ENCODE results near the gene ID4. TPM values are rescaled to one million over a fixed set of nuclear protein-coding genes. Genes with fewer than 3 reads are reported as not detected.

The ID4 gene
- total and polyA plus RNA-seq, 2 of the 8 experiments (the other 6 are each of a cell fraction or from before 2014, with no cell fraction given): 2.0 to 8.3 TPM

DNA sequence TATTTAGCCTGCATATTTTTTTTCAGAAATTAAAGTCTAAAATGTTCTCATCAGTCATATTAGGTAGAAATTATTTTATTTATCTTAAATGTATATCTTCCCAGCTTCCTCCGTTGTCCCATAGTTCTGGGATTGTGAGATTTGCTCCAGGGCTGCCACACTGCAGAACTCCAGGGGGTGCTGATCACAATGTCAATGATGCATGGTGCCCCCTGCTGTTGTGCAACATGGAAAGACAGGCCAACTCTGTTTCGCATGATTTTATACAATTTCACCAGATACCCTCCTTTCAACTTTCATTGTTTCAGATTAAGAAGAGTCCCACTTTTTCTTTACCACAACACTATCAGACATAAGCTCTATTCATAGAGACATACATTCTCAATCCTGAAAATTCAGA is 35.9 kb downstream of the ID4 start:
- Histone ChIP-seq H3K79me2 (ENCODE audit: control insufficient read depth in 1 of 2, insufficient read depth in 2 of 2, low read length in 2 of 2) (no peaks in the 10 kb centered on the region), H3K4me3 (ENCODE audit: extremely low read depth in 1 of 4, insufficient read depth in 2 of 4, low read depth in 3 of 4, low read length in 4 of 4) (no peak overlapping the region), H3K9me3 (ENCODE audit: insufficient read depth in 2 of 2, low read depth in 1 of 2, low read length in 1 of 2) (no peaks in the 10 kb centered on the region), H3K4me2 (ENCODE audit: insufficient read depth in 1 of 2, low read depth in 2 of 2, low read length in 2 of 2) (no peak overlapping the region), H2AK5ac (ENCODE audit: low read depth, low read length) (no peak overlapping the region), H2BK5ac (ENCODE audit: low read depth, low read length) (no peak overlapping the region), H3K14ac (ENCODE audit: insufficient read length) (no peak overlapping the region), H2BK15ac (ENCODE audit: low read length) (no peak overlapping the region), H4K5ac (ENCODE audit: insufficient read length, low read depth, low read length) (no peak overlapping the region), H4K20me1 (replicated peaks in 1 of 2; ENCODE audit: control insufficient read depth in 1 of 2, insufficient read depth in 2 of 2, low read length in 2 of 2) (no peaks in the 10 kb centered on the region), H3K36me3 (ENCODE audit: control insufficient read depth in 2 of 4, insufficient read depth in 4 of 4, low read length in 3 of 4) (no peaks in the 10 kb centered on the region), H4K91ac (replicated peaks; ENCODE audit: insufficient read length, low read length) (no peak overlapping the region), H4K8ac (ENCODE audit: extremely low read depth, insufficient read depth, low read length) (no peak overlapping the region), H3K27me3 (replicated peaks in 1 of 4; ENCODE audit: control insufficient read depth in 3 of 4, extremely low read depth in 1 of 4, insufficient read depth in 3 of 4, low read length in 3 of 4) (no peaks in the 10 kb centered on the region), H2BK12ac (ENCODE audit: low read depth, low read length) (no peak overlapping the region), H3K27ac (ENCODE audit: low read depth, low read length) (no peak overlapping the region), H3K9ac (replicated peaks in 1 of 4; ENCODE audit: extremely low read depth in 1 of 4, low read depth in 3 of 4, low read length in 3 of 4) (no peak overlapping the region), H2BK20ac (ENCODE audit: low read length) (no peak overlapping the region), H2BK120ac (replicated peaks; ENCODE audit: low read depth, low read length) (no peak overlapping the region), H3K23ac (ENCODE audit: insufficient read length) (no peak overlapping the region), H3K23me2 (ENCODE audit: low read depth, low read length) (peaks cover under 1% of the 10 kb centered on the region; the same call in 1 of the 2 replicates), H3K79me1 (ENCODE audit: low read depth, low read length) (no peaks in the 10 kb centered on the region), H3K56ac (replicated peaks; ENCODE audit: insufficient read length, low read depth, low read length) (no peak overlapping the region), H3K18ac (ENCODE audit: extremely low read depth, low read length) (no peak overlapping the region), H3K4ac (replicated peaks; ENCODE audit: insufficient read length, low read depth, low read length) (no peak overlapping the region), H3K4me1 (replicated peaks in 1 of 4; ENCODE audit: control insufficient read depth in 3 of 4, insufficient read depth in 4 of 4, low read length in 3 of 4) (no peaks in the 10 kb centered on the region), H2AFZ (ENCODE audit: low read length) (no peak overlapping the region)
- POLR2A ChIA-PET (ENCODE audit: partially characterized antibody): interaction anchor here (1.5 kb wide), 1 partner anchor 36 kb away, joined by 8 read pairs; the partner anchor contains the start of gene ID4
- 73% methylated on average over 2 of the region's 2 CpGs; no CpG with 5 or more reads in 1 of the 2 experiments for WGBS, 2 experiments (ENCODE audit: extremely low coverage in 1 of 2, insufficient coverage in 1 of 2, insufficient read length in 1 of 2, insufficient replicate concordance in 2 of 2, low coverage in 1 of 2, low lambda C conversion rate in 2 of 2, missing lambda C conversion rate in 1 of 2)
- DNase-seq (ENCODE audit: low read depth in 1 of 2, low spot score in 2 of 2): no peak
- TF ChIP-seq RAD21 (IDR thresholded peaks at IDR 0.05 in 1 of 2, conservative IDR thresholded peaks at IDR 0.05 in 1 of 2; ENCODE audit: low read depth in 2 of 2, low read length in 2 of 2): peak; percentile 27 to 47; a peak in 3 of 4 replicates
- TF ChIP-seq, protein P1, sequence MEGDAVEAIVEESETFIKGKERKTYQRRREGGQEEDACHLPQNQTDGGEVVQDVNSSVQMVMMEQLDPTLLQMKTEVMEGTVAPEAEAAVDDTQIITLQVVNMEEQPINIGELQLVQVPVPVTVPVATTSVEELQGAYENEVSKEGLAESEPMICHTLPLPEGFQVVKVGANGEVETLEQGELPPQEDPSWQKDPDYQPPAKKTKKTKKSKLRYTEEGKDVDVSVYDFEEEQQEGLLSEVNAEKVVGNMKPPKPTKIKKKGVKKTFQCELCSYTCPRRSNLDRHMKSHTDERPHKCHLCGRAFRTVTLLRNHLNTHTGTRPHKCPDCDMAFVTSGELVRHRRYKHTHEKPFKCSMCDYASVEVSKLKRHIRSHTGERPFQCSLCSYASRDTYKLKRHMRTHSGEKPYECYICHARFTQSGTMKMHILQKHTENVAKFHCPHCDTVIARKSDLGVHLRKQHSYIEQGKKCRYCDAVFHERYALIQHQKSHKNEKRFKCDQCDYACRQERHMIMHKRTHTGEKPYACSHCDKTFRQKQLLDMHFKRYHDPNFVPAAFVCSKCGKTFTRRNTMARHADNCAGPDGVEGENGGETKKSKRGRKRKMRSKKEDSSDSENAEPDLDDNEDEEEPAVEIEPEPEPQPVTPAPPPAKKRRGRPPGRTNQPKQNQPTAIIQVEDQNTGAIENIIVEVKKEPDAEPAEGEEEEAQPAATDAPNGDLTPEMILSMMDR (IDR thresholded peaks at IDR 0.05; ENCODE audit: control extremely low read depth in 1 of 3, insufficient read depth in 1 of 3, low read depth in 1 of 3, low read length in 3 of 3): peak in 2 of 3 experiments; percentile 30 to 33; a peak in 3 of 4 replicates
- TF ChIP-seq ZNF274 (IDR thresholded peaks at IDR 0.05; ENCODE audit: borderline replicate concordance, extremely low read depth, low read length): no peak
- TF ChIP-seq JUND (IDR thresholded peaks at IDR 0.05; ENCODE audit: low read length): no peak
- no peak for TF ChIP-seq USF2 (IDR thresholded peaks at IDR 0.05; ENCODE audit: low read length)
- TF ChIP-seq, protein P2, sequence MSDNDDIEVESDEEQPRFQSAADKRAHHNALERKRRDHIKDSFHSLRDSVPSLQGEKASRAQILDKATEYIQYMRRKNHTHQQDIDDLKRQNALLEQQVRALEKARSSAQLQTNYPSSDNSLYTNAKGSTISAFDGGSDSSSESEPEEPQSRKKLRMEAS (IDR thresholded peaks at IDR 0.05): no peak
- no peak for TF ChIP-seq TAF1 (IDR thresholded peaks at IDR 0.05; ENCODE audit: low read depth, low read length)
- no peak for TF ChIP-seq SP1 (IDR thresholded peaks at IDR 0.05; ENCODE audit: low read depth, low read length)
- peak; percentile 23; the same call in 1 of the 2 replicates for TF ChIP-seq CEBPB (IDR thresholded peaks at IDR 0.05; ENCODE audit: low read depth, low read length)
- CTCF ChIA-PET (ENCODE audit: partially characterized antibody): interaction anchor here (0.8 to 1.3 kb wide), 9 partner anchors 9 to 876 kb away, joined by 3 to 6 read pairs (median 4); no protein-coding TSS in a partner anchor
- no peak for FAIRE-seq

All from H1 (cell line).